SK-N-SH treated with all-trans-retinoic acid at 6 μM for 48 hours (cell line): Measurements from ENCODE around the gene SLC2A6.

Source experiments
- ATAC-seq: fragments of 200-7000 bp; cut with Tn5 transposase; 3 replicates; pipeline ENCODE4 v1.9.1; 2020; ENCODE audit warnings: mild to moderate bottlenecking, moderate library complexity
- ARNTL ChIP-seq: fragments of 450-650 bp; formaldehyde crosslinking; IDR thresholded peaks from 2 replicates; pipeline ENCODE4 v1.5.0; 2020; ENCODE audit warnings: low read depth, mild to moderate bottlenecking, moderate library complexity, borderline replicate concordance
- BACH2 ChIP-seq: fragments of 250-450 bp; sonication (Bioruptor Pico); IDR thresholded peaks from 2 replicates; pipeline ENCODE4 v1.9.0; 2021; ENCODE audit warnings: mild to moderate bottlenecking, borderline replicate concordance
- CREB5 ChIP-seq: fragments of 250-450 bp; sonication (Bioruptor Pico); IDR thresholded peaks from 2 replicates; pipeline ENCODE4 v1.5.1; 2020; ENCODE audit warnings: low read depth, mild to moderate bottlenecking, moderate library complexity
- CSDC2 ChIP-seq: fragments of 250-450 bp; sonication (Bioruptor Pico); IDR thresholded peaks from 2 replicates; pipeline ENCODE4 v1.5.0; 2020; ENCODE audit warnings: mild to moderate bottlenecking, moderate library complexity
- CSRNP3 ChIP-seq: fragments of 250-450 bp; sonication (Bioruptor Pico); IDR thresholded peaks from 2 replicates; pipeline ENCODE4 v1.5.1; 2021; ENCODE audit warnings: mild to moderate bottlenecking, moderate library complexity
- ESRRG ChIP-seq: fragments of 250-450 bp; sonication (Bioruptor Pico); IDR thresholded peaks from 2 replicates; pipeline ENCODE4 v1.6.1; 2021; ENCODE audit warnings: mild to moderate bottlenecking
- GLIS3 ChIP-seq: fragments of 250-450 bp; sonication (Bioruptor Pico); IDR thresholded peaks from 2 replicates; pipeline ENCODE4 v1.5.0; 2020; ENCODE audit warnings: mild to moderate bottlenecking, moderate library complexity
- ISL1 ChIP-seq: fragments of 250-450 bp; sonication (Bioruptor Pico); IDR thresholded peaks from 2 replicates; pipeline ENCODE4 v2.1.2; 2022; ENCODE audit warnings: mild to moderate bottlenecking, moderate library complexity
- PATZ1 ChIP-seq: fragments of 250-450 bp; sonication (Bioruptor Pico); IDR thresholded peaks from 2 replicates; pipeline ENCODE4 v1.8.0; 2020; ENCODE audit warnings: mild to moderate bottlenecking, moderate library complexity, borderline replicate concordance
- POU6F1 ChIP-seq: fragments of 250-450 bp; sonication (Bioruptor Pico); IDR thresholded peaks from 2 replicates; pipeline ENCODE4 v1.8.0; 2021; ENCODE audit warnings: low read depth, mild to moderate bottlenecking, moderate library complexity, borderline replicate concordance
- PPARA ChIP-seq: fragments of 250-450 bp; sonication (Bioruptor Pico); IDR thresholded peaks from 2 replicates; pipeline ENCODE4 v1.5.0; 2020; ENCODE audit warnings: mild to moderate bottlenecking, borderline replicate concordance
- RARB ChIP-seq: fragments of 250-450 bp; sonication (Bioruptor Pico); IDR thresholded peaks from 2 replicates; pipeline ENCODE4 v1.8.0; 2021; ENCODE audit warnings: mild to moderate bottlenecking, moderate library complexity
- SNAI2 ChIP-seq: fragments of 250-450 bp; sonication (Bioruptor Pico); IDR thresholded peaks from 2 replicates; pipeline ENCODE4 v1.5.0; 2020; ENCODE audit warnings: mild to moderate bottlenecking, moderate library complexity
- TCF4 ChIP-seq: fragments of 250-450 bp; sonication (Bioruptor Pico); IDR thresholded peaks from 2 replicates; pipeline ENCODE4 v1.8.0; 2021; ENCODE audit warnings: mild to moderate bottlenecking, moderate library complexity, borderline replicate concordance
- TOX ChIP-seq: fragments of 250-450 bp; sonication (Bioruptor Pico); IDR thresholded peaks from 2 replicates; pipeline ENCODE4 v1.8.0; 2021; ENCODE audit warnings: mild to moderate bottlenecking, moderate library complexity, borderline replicate concordance
- TSHZ2 ChIP-seq: fragments of 250-450 bp; sonication (Bioruptor Pico); IDR thresholded peaks from 2 replicates; pipeline ENCODE4 v1.5.0; 2020; ENCODE audit warnings: mild to moderate bottlenecking, moderate library complexity
- ZC3H10 ChIP-seq: fragments of 250-450 bp; sonication (Bioruptor Pico); IDR thresholded peaks from 2 replicates; pipeline ENCODE4 v1.5.1; 2021; ENCODE audit warnings: mild to moderate bottlenecking, moderate library complexity
- ZFP3 ChIP-seq: fragments of 250-450 bp; sonication (Bioruptor Pico); IDR thresholded peaks from 2 replicates; pipeline ENCODE4 v1.5.0; 2020; ENCODE audit warnings: mild to moderate bottlenecking, moderate library complexity
- ZFP30 ChIP-seq: fragments of 450-650 bp; formaldehyde crosslinking; IDR thresholded peaks from 2 replicates; pipeline ENCODE4 v1.5.0; 2022; ENCODE audit warnings: mild to moderate bottlenecking, moderate library complexity
- ZNF565 ChIP-seq: fragments of 450-650 bp; formaldehyde crosslinking; conservative IDR thresholded peaks from 2 replicates; pipeline ENCODE4 v1.5.0; 2020; ENCODE audit warnings: low read depth, mild to moderate bottlenecking, moderate library complexity

SLC2A6 gene

GRCh38 chr9:133516256-133516960 lies 37.5 kb upstream of the SLC2A6 start:
- no peak for ATAC-seq
- TF ChIP-seq ZFP30 (CRISPR knock-in tag) = no peak
- no peak for TF ChIP-seq ISL1 (CRISPR knock-in tag)
- no peak for TF ChIP-seq SNAI2
- TF ChIP-seq ZNF565 (CRISPR knock-in tag) = no peak
- TF ChIP-seq PPARA (CRISPR knock-in tag) = no peak
- TF ChIP-seq POU6F1 (CRISPR knock-in tag) = no peak
- TF ChIP-seq ARNTL (CRISPR knock-in tag) = no peak
- no peak for TF ChIP-seq CSDC2 (CRISPR knock-in tag)
- no peak for TF ChIP-seq TOX
- no peak for TF ChIP-seq PATZ1
- no peak for TF ChIP-seq CSRNP3 (CRISPR knock-in tag)
- TF ChIP-seq CREB5 = no peak
- no peak for TF ChIP-seq TCF4 (CRISPR knock-in tag)
- TF ChIP-seq GLIS3 (CRISPR knock-in tag) = no peak
- no peak for TF ChIP-seq BACH2
- TF ChIP-seq ESRRG (CRISPR knock-in tag) = no peak
- TF ChIP-seq ZC3H10 (CRISPR knock-in tag) = no peak
- no peak for TF ChIP-seq RARB (CRISPR knock-in tag)
- TF ChIP-seq TSHZ2 (CRISPR knock-in tag) = no peak
- TF ChIP-seq ZFP3 (CRISPR knock-in tag) = no peak

- no peak for ATAC-seq
- TF ChIP-seq CREB5 = no peak
Measured at GRCh38 chr9:133515615-133516255, 36.8 kb upstream of the SLC2A6 start.

- TF ChIP-seq CREB5 = no peak
- TF ChIP-seq, all 23 proteins: peak for 0
- no peak for ATAC-seq
Measured at GRCh38 chr9:133515240-133515610, 36.3 kb upstream of the SLC2A6 start.
